ENCODE measurements around the gene ADSL. TPM values are rescaled to one million over a fixed set of nuclear protein-coding genes. Genes with fewer than 3 reads are reported as not detected.

Gene ADSL
- total and polyA plus RNA-seq, 2 donors (not counting 1 experiment from before 2014, with no cell fraction given): 61.0 to 63.8 TPM

- H3K27me3 Mint-ChIP-seq: no peaks in the 10 kb centered on the region
- H3K4me2 ChIP-seq (replicated peaks; ENCODE audit: low read depth, low read length, poor library complexity, severe bottlenecking): peak overlapping the region; percentile 84
- H3K27ac Mint-ChIP-seq: peak overlapping the region; percentile 94
- H3K4me1 ChIP-seq (ENCODE audit: control insufficient read depth in 2 of 2, insufficient read depth in 2 of 2, low read length in 2 of 2): peaks cover 67 to 68% of the 10 kb centered on the region in 2 donors
- no peak for DNase-seq
- H3K9me3 Mint-ChIP-seq (ENCODE audit: insufficient read depth): no peaks in the 10 kb centered on the region
- POLR2A ChIA-PET: interaction anchor here (0.5 to 0.7 kb wide), 2 partner anchors 176 to 245 kb away, joined by 3 to 4 read pairs; no protein-coding TSS in a partner anchor
- H3K79me2 ChIP-seq (ENCODE audit: control insufficient read depth, insufficient read depth, low read length): peaks cover 63% of the 10 kb centered on the region
- no peak for ATAC-seq (ENCODE audit: low read depth)
- peak overlapping the region in 1 of 5 experiments; percentile 21 for H3K4me3 ChIP-seq (ENCODE audit: control extremely low read depth in 1 of 5, extremely low read depth in 1 of 5, insufficient read depth in 1 of 5, low read depth in 2 of 5, low read length in 4 of 5)
- intact Hi-C loops (cut with micrococcal nuclease): loop anchor here (2.0 kb wide), 1 partner anchor 31 kb away; the partner anchor contains the start of gene SGSM3
- CTCF ChIA-PET: interaction anchor here (1.6 to 4.3 kb wide), 3 partner anchors 9 to 35 kb away, joined by 4 to 16 read pairs (median 4); no protein-coding TSS in a partner anchor
- no peaks in the 10 kb centered on the region for H3K27me3 ChIP-seq (replicated peaks in 1 of 4; ENCODE audit: control extremely low read depth in 1 of 4, control insufficient read depth in 3 of 4, insufficient read depth in 4 of 4, low read length in 3 of 4)
- TF ChIP-seq CTCF (IDR thresholded peaks at IDR 0.05) (no peak), EZH2 (IDR thresholded peaks at IDR 0.05; ENCODE audit: borderline replicate concordance, insufficient read depth, low read depth, low read length, poor library complexity, severe bottlenecking) (no peak)
- no peaks in the 10 kb centered on the region for H4K20me1 ChIP-seq (ENCODE audit: control insufficient read depth, insufficient read depth, low read length, poor library complexity, severe bottlenecking)
- 55% methylated on average over 4 of the region's 4 CpGs for WGBS (ENCODE audit: insufficient coverage)
- no peaks in the 10 kb centered on the region for H3K9me3 ChIP-seq (ENCODE audit: control extremely low read depth in 1 of 3, control insufficient read depth in 2 of 3, insufficient read depth in 1 of 3, low read length in 2 of 3)
- peak overlapping the region; percentile 6 for H3K9ac ChIP-seq (ENCODE audit: low read length)
- peaks cover 64% of the 10 kb centered on the region for H3K4me1 Mint-ChIP-seq
- peak overlapping the region; percentile 58 for H3K4me3 Mint-ChIP-seq
- H3K27ac ChIP-seq (ENCODE audit: low read length in 2 of 2): peak overlapping the region; percentile 70 to 96
- H3K36me3 ChIP-seq (replicated peaks in 1 of 2; ENCODE audit: control extremely low read depth in 1 of 2, control insufficient read depth in 1 of 2, extremely low read depth in 1 of 2, insufficient read depth in 2 of 2, low read length in 1 of 2): peaks cover 0 to 47% of the 10 kb centered on the region in 2 experiments
- H2AFZ ChIP-seq (ENCODE audit: insufficient read depth, low read depth, low read length, poor library complexity, severe bottlenecking): no peak overlapping the region
These were observed 55.2 kb downstream of the ADSL start for GRCh38 chr22:40401532-40401931.

DNA sequence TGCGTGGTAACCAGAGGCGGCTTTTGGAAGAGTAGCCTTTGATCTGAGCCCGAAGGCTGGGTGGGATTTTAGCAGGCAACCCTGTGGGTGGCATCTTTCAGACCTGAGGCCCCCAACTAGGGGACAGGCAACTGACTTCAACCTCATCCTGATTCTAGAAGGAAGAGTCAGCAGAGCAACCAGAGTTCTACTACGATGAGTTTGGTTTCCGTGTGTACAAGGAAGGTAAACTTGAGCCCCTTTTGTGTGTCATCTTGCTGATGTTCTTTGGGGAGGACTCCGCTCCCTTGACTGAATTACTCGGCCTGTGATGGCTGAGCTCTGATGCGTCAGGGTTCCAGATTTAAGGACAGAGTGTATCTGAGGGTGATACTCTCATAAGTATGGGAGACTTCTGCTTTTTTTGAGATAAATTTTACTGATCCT, 55.7 kb downstream of the ADSL start:
- H3K4me3 Mint-ChIP-seq: peak overlapping the region; percentile 58
- Histone ChIP-seq H3K4me1 (ENCODE audit: control insufficient read depth in 2 of 2, insufficient read depth in 2 of 2, low read length in 2 of 2) (peaks cover 63 to 64% of the 10 kb centered on the region in 2 donors), H3K4me2 (replicated peaks; ENCODE audit: low read depth, low read length, poor library complexity, severe bottlenecking) (peak overlapping the region; percentile 84), H4K20me1 (ENCODE audit: control insufficient read depth, insufficient read depth, low read length, poor library complexity, severe bottlenecking) (no peaks in the 10 kb centered on the region), H2AFZ (ENCODE audit: insufficient read depth, low read depth, low read length, poor library complexity, severe bottlenecking) (no peak overlapping the region), H3K36me3 (replicated peaks in 1 of 2; ENCODE audit: control extremely low read depth in 1 of 2, control insufficient read depth in 1 of 2, extremely low read depth in 1 of 2, insufficient read depth in 2 of 2, low read length in 1 of 2) (peaks cover 0 to 51% of the 10 kb centered on the region in 2 experiments), H3K9ac (ENCODE audit: low read length) (peak overlapping the region; percentile 6), H3K9me3 (ENCODE audit: control extremely low read depth in 1 of 3, control insufficient read depth in 2 of 3, insufficient read depth in 1 of 3, low read length in 2 of 3) (no peaks in the 10 kb centered on the region), H3K4me3 (ENCODE audit: control extremely low read depth in 1 of 5, extremely low read depth in 1 of 5, insufficient read depth in 1 of 5, low read depth in 2 of 5, low read length in 4 of 5) (peak overlapping the region in 1 of 5 experiments; percentile 21), H3K79me2 (ENCODE audit: control insufficient read depth, insufficient read depth, low read length) (peaks cover 59% of the 10 kb centered on the region), H3K27me3 (replicated peaks in 1 of 4; ENCODE audit: control extremely low read depth in 1 of 4, control insufficient read depth in 3 of 4, insufficient read depth in 4 of 4, low read length in 3 of 4) (no peaks in the 10 kb centered on the region), H3K27ac (ENCODE audit: low read length in 2 of 2) (peak overlapping the region; percentile 70 to 96)
- POLR2A ChIA-PET: interaction anchor here (0.5 kb wide), 1 partner anchor 176 kb away, joined by 3 read pairs; no protein-coding TSS in a partner anchor
- WGBS (ENCODE audit: insufficient coverage): 34% methylated on average over 6 of the region's 8 CpGs
- peaks cover 60% of the 10 kb centered on the region for H3K4me1 Mint-ChIP-seq
- no peaks in the 10 kb centered on the region for H3K9me3 Mint-ChIP-seq (ENCODE audit: insufficient read depth)
- no peaks in the 10 kb centered on the region for H3K27me3 Mint-ChIP-seq
- ATAC-seq (ENCODE audit: low read depth): peak; percentile 44
- H3K27ac Mint-ChIP-seq: peak overlapping the region; percentile 94
- TF ChIP-seq EZH2 (IDR thresholded peaks at IDR 0.05; ENCODE audit: borderline replicate concordance, insufficient read depth, low read depth, low read length, poor library complexity, severe bottlenecking): no peak
- TF ChIP-seq CTCF (IDR thresholded peaks at IDR 0.05): no peak
- peak; percentile 63 for DNase-seq
- CTCF ChIA-PET: interaction anchor here (1.3 to 4.3 kb wide), 2 partner anchors 17 to 34 kb away, joined by 3 to 16 read pairs; no protein-coding TSS in a partner anchor
- intact Hi-C loops (cut with micrococcal nuclease): loop anchor here (2.0 kb wide), 1 partner anchor 31 kb away; the partner anchor contains the start of gene SGSM3

All from B cell (primary cell).